Stimulated activated CD4-positive, alpha-beta T cell treated with anti-CD3 and anti-CD28 coated beads, TNF-alpha, amount 100 ng/mL, for 4 hours (primary cell): Measurements from ENCODE around the gene GMPPA.

Experiments used
- DNase-seq, 3 experiments: peaks; one replicate each; pipeline ENCODE4 v3.0.0-alpha.2; 2020; ENCODE audit warnings: low read depth in 3 of 3

Gene GMPPA

GRCh38 chr2:219486380-219486959, 12.2 kb upstream of the GMPPA start:
- no peak for DNase-seq

GRCh38 chr2:219488149-219488843, 10.4 kb upstream of the GMPPA start:
- no peak for DNase-seq

GRCh38 chr2:219488844-219489194, 9.9 kb upstream of the GMPPA start:
- no peak for DNase-seq

GRCh38 chr2:219489315-219489714, 9.4 kb upstream of the GMPPA start:
- DNase-seq, result no peak

- no peak for DNase-seq
Observed at GRCh38 chr2:219490186-219490585, 8.5 kb upstream of the GMPPA start.

GRCh38 chr2:219490600-219491130, 8.0 kb upstream of the GMPPA start:
- DNase-seq, result no peak

- no peak for DNase-seq
Observed at GRCh38 chr2:219491278-219491963, 7.3 kb upstream of the GMPPA start.

- DNase-seq, result no peak
Observed at GRCh38 chr2:219492575-219492974, 6.1 kb upstream of the GMPPA start.

GRCh38 chr2:219493086-219493485, 5.6 kb upstream of the GMPPA start:
- no peak for DNase-seq

GRCh38 chr2:219494952-219495530, 3.6 kb upstream of the GMPPA start:
- no peak for DNase-seq

- DNase-seq, result peak in 2 of 3 experiments; percentile 13 to 26
Observed at GRCh38 chr2:219495531-219496122, 3.1 kb upstream of the GMPPA start.

- DNase-seq, result no peak
Observed at GRCh38 chr2:219496247-219496824, 2.4 kb upstream of the GMPPA start.

- no peak for DNase-seq
Observed at GRCh38 chr2:219496825-219497494, 1.7 kb upstream of the GMPPA start.

- peak in 1 of 3 experiments; percentile 5 for DNase-seq
Observed at GRCh38 chr2:219497495-219498279, 1.0 kb upstream of the GMPPA start.

- DNase-seq, result no peak
Observed at GRCh38 chr2:219499058-219499307, 292 bp downstream of the GMPPA start.

- DNase-seq, result no peak
Observed at GRCh38 chr2:219499555-219499954, 864 bp downstream of the GMPPA start.

GRCh38 chr2:219500135-219500534, 1.4 kb downstream of the GMPPA start:
- DNase-seq, result no peak

- DNase-seq, result no peak
Observed at GRCh38 chr2:219501849-219502248, 3.2 kb downstream of the GMPPA start.

GRCh38 chr2:219502618-219503017, 3.9 kb downstream of the GMPPA start:
- no peak for DNase-seq

- no peak for DNase-seq
Observed at GRCh38 chr2:219505585-219505984, 6.9 kb downstream of the GMPPA start.
